ENCODE measurements around the gene C1orf74.

C1orf74 gene

DNA sequence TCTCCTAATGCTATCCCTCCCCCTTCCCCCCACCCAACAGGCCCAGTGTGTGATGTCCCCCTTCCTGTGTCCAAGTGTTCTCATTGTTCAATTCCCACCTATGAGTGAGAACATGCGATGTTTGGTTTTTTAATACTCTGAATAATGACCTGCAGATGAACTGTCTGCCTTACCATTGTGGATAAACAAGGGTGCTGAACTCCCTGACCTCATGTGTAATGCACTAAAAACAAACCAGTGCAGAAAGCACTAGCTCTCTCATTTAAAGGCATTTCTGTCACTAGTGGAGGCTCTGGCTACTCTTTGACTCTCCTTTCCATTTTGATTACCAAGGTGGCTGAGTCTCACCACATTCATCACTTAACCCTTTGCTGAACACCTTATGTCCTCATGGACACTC, 51.6 kb downstream of the C1orf74 start:
- no peaks in the 10 kb centered on the region for H3K36me3 ChIP-seq (ENCODE audit: control insufficient read depth, insufficient read depth, low read length)
- no peak overlapping the region for H3K9ac ChIP-seq (ENCODE audit: low read length)
- H3K9me3 ChIP-seq (ENCODE audit: control insufficient read depth, low read length) = no peaks in the 10 kb centered on the region
- H3K4me3 ChIP-seq (ENCODE audit: low read length) = no peak overlapping the region
- no peaks in the 10 kb centered on the region for H3K27me3 ChIP-seq (ENCODE audit: control insufficient read depth, insufficient read depth, low read length)
- H3K4me1 ChIP-seq (ENCODE audit: control insufficient read depth, insufficient read depth, low read length) = no peaks in the 10 kb centered on the region

DNA sequence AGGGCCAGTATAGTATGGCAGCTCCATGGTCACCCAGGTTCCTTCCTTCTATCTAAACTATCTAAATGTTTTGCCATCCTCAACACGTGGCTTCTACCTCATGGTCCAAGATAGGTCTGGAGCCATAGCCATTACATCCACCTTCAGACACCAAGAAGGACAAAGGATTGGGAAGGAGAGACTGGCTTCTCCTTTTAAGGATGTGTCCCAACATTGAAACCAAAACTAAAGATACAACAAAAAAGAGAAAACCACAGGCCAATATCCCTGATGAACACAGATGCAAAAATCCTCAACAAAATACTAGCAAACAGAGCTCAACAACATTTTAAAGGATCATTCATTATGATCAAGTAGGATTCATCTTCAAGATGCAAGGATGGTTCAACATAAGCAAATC, 54.9 kb downstream of the C1orf74 start:
- H3K36me3 ChIP-seq (ENCODE audit: control insufficient read depth, insufficient read depth, low read length) = no peaks in the 10 kb centered on the region
- H3K9me3 ChIP-seq (ENCODE audit: control insufficient read depth, low read length) = no peaks in the 10 kb centered on the region
- no peak overlapping the region for H3K9ac ChIP-seq (ENCODE audit: low read length)
- peaks cover 3% of the 10 kb centered on the region for H3K27me3 ChIP-seq (ENCODE audit: control insufficient read depth, insufficient read depth, low read length)
- H3K4me3 ChIP-seq (ENCODE audit: low read length) = no peak overlapping the region
- H3K4me1 ChIP-seq (ENCODE audit: control insufficient read depth, insufficient read depth, low read length) = no peaks in the 10 kb centered on the region
